WTC11 (cell line): ENCODE results near the gene MTCL1. TPM values are rescaled to one million over a fixed set of nuclear protein-coding genes. Genes with fewer than 3 reads are reported as not detected.

Source experiments
- ATAC-seq: fragments of 200-7000 bp; cut with Tn5 transposase; 2 replicates; pipeline ENCODE4 v1.10.0; 2021; ENCODE audit warnings: mild to moderate bottlenecking, moderate library complexity
- CTCF ChIA-PET: fragments of 300-600 bp; sonication (Branson Sonifier 250); formaldehyde crosslinking; loops from one replicate; lab custom pipeline; 2021; ENCODE audit warnings: antibody characterized with exemption; lab: Charles Lee
- POLR2A ChIA-PET: fragments of 350-600 bp; sonication (Branson Sonifier 250); formaldehyde crosslinking; loops from one replicate; lab custom pipeline; 2021; ENCODE audit warnings: antibody characterized with exemption; lab: Charles Lee
- DNase-seq: peaks from one replicate; pipeline ENCODE4 v3.0.0; 2021; ENCODE audit warnings: low spot score
- H3K27ac Mint-ChIP-seq: 2 replicates; pipeline ENCODE4 v1.8.0; 2021; ENCODE audit warnings: mixed read lengths
- H3K27me3 Mint-ChIP-seq: 2 replicates; pipeline ENCODE4 v1.8.0; 2021; ENCODE audit warnings: low read depth, mild to moderate bottlenecking, moderate library complexity, mixed read lengths
- H3K36me3 Mint-ChIP-seq: 2 replicates; pipeline ENCODE4 v1.8.0; 2021; ENCODE audit warnings: mixed read lengths
- H3K4me1 Mint-ChIP-seq: 2 replicates; pipeline ENCODE4 v1.8.0; 2022; ENCODE audit warnings: mixed read lengths
- H3K4me3 Mint-ChIP-seq: 2 replicates; pipeline ENCODE4 v1.8.0; 2021; ENCODE audit warnings: mild to moderate bottlenecking, moderate library complexity, mixed read lengths
- H3K9me3 Mint-ChIP-seq: 2 replicates; pipeline ENCODE4 v1.8.0; 2021; ENCODE audit warnings: mixed read lengths
- ATF1 ChIP-seq: sonication (generic); formaldehyde crosslinking; IDR thresholded peaks from 2 replicates; pipeline ENCODE4 v1.8.1; 2023; ENCODE audit warnings: mild to moderate bottlenecking, moderate library complexity, missing genetic modification reagents
- EMX1 ChIP-seq: fragments of 250-450 bp; sonication (Bioruptor Pico); IDR thresholded peaks from 2 replicates; pipeline ENCODE4 v1.8.0; 2021; ENCODE audit warnings: mild to moderate bottlenecking
- JUN ChIP-seq: sonication (generic); formaldehyde crosslinking; IDR thresholded peaks from 2 replicates; pipeline ENCODE4 v1.8.0; 2023; ENCODE audit warnings: mild to moderate bottlenecking, missing genetic modification reagents
- KAT7 ChIP-seq: sonication (generic); formaldehyde crosslinking; IDR thresholded peaks from 2 replicates; pipeline ENCODE4 v1.8.1; 2023; ENCODE audit warnings: missing genetic modification reagents, mild to moderate bottlenecking, borderline replicate concordance
- NFATC4 ChIP-seq: fragments of 250-450 bp; sonication (Bioruptor Pico); IDR thresholded peaks from 2 replicates; pipeline ENCODE4 v1.9.0; 2021; ENCODE audit warnings: mild to moderate bottlenecking
- NFE2L1 ChIP-seq: sonication (generic); formaldehyde crosslinking; IDR thresholded peaks from 2 replicates; pipeline ENCODE4 v1.8.1; 2023; ENCODE audit warnings: missing genetic modification reagents
- NR1H2 ChIP-seq: sonication (generic); formaldehyde crosslinking; IDR thresholded peaks from 2 replicates; pipeline ENCODE4 v1.9.0; 2021; ENCODE audit warnings: mild to moderate bottlenecking, moderate library complexity, missing genetic modification reagents
- SMAD4 ChIP-seq: sonication (generic); formaldehyde crosslinking; IDR thresholded peaks from 2 replicates; pipeline ENCODE4 v1.8.0; 2022; ENCODE audit warnings: mild to moderate bottlenecking, missing genetic modification reagents
- TCF7 ChIP-seq: sonication (generic); formaldehyde crosslinking; IDR thresholded peaks from 2 replicates; pipeline ENCODE4 v1.8.0; 2022; ENCODE audit warnings: mild to moderate bottlenecking, low read depth, missing genetic modification reagents, moderate library complexity
- TEAD1 ChIP-seq: sonication (generic); formaldehyde crosslinking; IDR thresholded peaks from 2 replicates; pipeline ENCODE4 v1.8.0; 2022; ENCODE audit warnings: mild to moderate bottlenecking, missing genetic modification reagents
- ZNF121 ChIP-seq: sonication (generic); formaldehyde crosslinking; IDR thresholded peaks from 2 replicates; pipeline ENCODE4 v1.8.0; 2023; ENCODE audit warnings: missing genetic modification reagents
- ZNF219 ChIP-seq: sonication (generic); formaldehyde crosslinking; IDR thresholded peaks from 2 replicates; pipeline ENCODE4 v1.8.0; 2023; ENCODE audit warnings: missing genetic modification reagents, mild to moderate bottlenecking, borderline replicate concordance
- ZNF263 ChIP-seq: sonication (generic); formaldehyde crosslinking; IDR thresholded peaks from 2 replicates; pipeline ENCODE4 v1.8.1; 2022; ENCODE audit warnings: low read depth, mild to moderate bottlenecking, moderate library complexity, missing genetic modification reagents
- ZNF317 ChIP-seq: sonication (generic); formaldehyde crosslinking; IDR thresholded peaks from 2 replicates; pipeline ENCODE4 v1.8.1; 2023; ENCODE audit warnings: low read depth, mild to moderate bottlenecking, moderate library complexity, missing genetic modification reagents, borderline replicate concordance
- total RNA-seq: library from RNA; stranded (reverse); gene quantifications from 3 replicates; pipeline ENCODE4 v1.2.3, GENCODE V29; 2021
- TF ChIP-seq, protein P1 (sequence below): sonication (generic); formaldehyde crosslinking; IDR thresholded peaks from 2 replicates; pipeline ENCODE4 v1.8.1; 2023; ENCODE audit warnings: mild to moderate bottlenecking, missing genetic modification reagents, moderate library complexity
- TF ChIP-seq, protein P2 (sequence below): sonication (generic); formaldehyde crosslinking; IDR thresholded peaks from 2 replicates; pipeline ENCODE4 v1.8.0; 2023; ENCODE audit warnings: missing genetic modification reagents
- TF ChIP-seq, protein P3 (sequence below): fragments of 250-450 bp; sonication (Bioruptor Pico); IDR thresholded peaks from 2 replicates; pipeline ENCODE4 v1.9.0; 2021; ENCODE audit warnings: mild to moderate bottlenecking, borderline replicate concordance
- TF ChIP-seq, protein P4 (sequence below): fragments of 250-450 bp; sonication (Bioruptor Pico); IDR thresholded peaks from 2 replicates; pipeline ENCODE4 v2.1.2; 2022; ENCODE audit warnings: mild to moderate bottlenecking, moderate library complexity
- TF ChIP-seq, protein P5 (sequence below): fragments of 200-600 bp; IDR thresholded peaks from 2 replicates; pipeline ENCODE4 v1.8.0; 2022; ENCODE audit warnings: antibody characterized with exemption

The MTCL1 gene
- total RNA-seq, 1 experiment from 2014 or later = 64.3 TPM

DNA sequence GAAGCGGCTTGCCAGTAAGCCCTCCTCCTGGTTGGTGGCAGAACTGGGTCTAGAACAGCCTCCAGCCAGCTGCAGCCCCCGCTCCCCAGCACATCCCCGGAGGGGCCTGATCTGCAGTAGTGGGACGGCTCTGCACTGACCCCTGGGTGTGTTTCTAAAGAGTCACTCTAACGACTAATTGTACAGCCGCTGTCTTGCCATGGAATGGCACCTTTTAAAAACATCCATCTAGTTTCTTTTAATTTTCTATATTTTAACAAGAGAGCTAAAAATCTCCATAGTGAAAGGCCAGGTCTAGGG, 82.0 kb downstream of the MTCL1 start:
- peaks cover 47% of the 10 kb centered on the region for H3K36me3 Mint-ChIP-seq
- DNase-seq = no peak
- POLR2A ChIA-PET = interaction anchor here (0.9 kb wide), 1 partner anchor 80 kb away, joined by 3 read pairs; no protein-coding TSS in a partner anchor
- no peak; the same call in 1 of the 2 replicates for ATAC-seq
- no peak overlapping the region for H3K4me3 Mint-ChIP-seq
- TF ChIP-seq, protein P1, sequence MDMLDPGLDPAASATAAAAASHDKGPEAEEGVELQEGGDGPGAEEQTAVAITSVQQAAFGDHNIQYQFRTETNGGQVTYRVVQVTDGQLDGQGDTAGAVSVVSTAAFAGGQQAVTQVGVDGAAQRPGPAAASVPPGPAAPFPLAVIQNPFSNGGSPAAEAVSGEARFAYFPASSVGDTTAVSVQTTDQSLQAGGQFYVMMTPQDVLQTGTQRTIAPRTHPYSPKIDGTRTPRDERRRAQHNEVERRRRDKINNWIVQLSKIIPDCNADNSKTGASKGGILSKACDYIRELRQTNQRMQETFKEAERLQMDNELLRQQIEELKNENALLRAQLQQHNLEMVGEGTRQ = no peak
- TF ChIP-seq, protein P2, sequence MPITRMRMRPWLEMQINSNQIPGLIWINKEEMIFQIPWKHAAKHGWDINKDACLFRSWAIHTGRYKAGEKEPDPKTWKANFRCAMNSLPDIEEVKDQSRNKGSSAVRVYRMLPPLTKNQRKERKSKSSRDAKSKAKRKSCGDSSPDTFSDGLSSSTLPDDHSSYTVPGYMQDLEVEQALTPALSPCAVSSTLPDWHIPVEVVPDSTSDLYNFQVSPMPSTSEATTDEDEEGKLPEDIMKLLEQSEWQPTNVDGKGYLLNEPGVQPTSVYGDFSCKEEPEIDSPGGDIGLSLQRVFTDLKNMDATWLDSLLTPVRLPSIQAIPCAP (CRISPR knock-in tag) = no peak
- TF ChIP-seq KAT7 = no peak
- TF ChIP-seq TEAD1 (CRISPR knock-in tag) = no peak
- no peak for TF ChIP-seq JUN (CRISPR knock-in tag)
- TF ChIP-seq ATF1 = no peak
- TF ChIP-seq, protein P3, sequence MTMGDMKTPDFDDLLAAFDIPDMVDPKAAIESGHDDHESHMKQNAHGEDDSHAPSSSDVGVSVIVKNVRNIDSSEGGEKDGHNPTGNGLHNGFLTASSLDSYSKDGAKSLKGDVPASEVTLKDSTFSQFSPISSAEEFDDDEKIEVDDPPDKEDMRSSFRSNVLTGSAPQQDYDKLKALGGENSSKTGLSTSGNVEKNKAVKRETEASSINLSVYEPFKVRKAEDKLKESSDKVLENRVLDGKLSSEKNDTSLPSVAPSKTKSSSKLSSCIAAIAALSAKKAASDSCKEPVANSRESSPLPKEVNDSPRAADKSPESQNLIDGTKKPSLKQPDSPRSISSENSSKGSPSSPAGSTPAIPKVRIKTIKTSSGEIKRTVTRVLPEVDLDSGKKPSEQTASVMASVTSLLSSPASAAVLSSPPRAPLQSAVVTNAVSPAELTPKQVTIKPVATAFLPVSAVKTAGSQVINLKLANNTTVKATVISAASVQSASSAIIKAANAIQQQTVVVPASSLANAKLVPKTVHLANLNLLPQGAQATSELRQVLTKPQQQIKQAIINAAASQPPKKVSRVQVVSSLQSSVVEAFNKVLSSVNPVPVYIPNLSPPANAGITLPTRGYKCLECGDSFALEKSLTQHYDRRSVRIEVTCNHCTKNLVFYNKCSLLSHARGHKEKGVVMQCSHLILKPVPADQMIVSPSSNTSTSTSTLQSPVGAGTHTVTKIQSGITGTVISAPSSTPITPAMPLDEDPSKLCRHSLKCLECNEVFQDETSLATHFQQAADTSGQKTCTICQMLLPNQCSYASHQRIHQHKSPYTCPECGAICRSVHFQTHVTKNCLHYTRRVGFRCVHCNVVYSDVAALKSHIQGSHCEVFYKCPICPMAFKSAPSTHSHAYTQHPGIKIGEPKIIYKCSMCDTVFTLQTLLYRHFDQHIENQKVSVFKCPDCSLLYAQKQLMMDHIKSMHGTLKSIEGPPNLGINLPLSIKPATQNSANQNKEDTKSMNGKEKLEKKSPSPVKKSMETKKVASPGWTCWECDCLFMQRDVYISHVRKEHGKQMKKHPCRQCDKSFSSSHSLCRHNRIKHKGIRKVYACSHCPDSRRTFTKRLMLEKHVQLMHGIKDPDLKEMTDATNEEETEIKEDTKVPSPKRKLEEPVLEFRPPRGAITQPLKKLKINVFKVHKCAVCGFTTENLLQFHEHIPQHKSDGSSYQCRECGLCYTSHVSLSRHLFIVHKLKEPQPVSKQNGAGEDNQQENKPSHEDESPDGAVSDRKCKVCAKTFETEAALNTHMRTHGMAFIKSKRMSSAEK (CRISPR knock-in tag) = no peak
- no peak for TF ChIP-seq NFATC4
- no peak for TF ChIP-seq NR1H2
- no peak for TF ChIP-seq ZNF263
- no peak for TF ChIP-seq SMAD4 (CRISPR knock-in tag)
- no peak for TF ChIP-seq ZNF317
- no peak for TF ChIP-seq TCF7 (CRISPR knock-in tag)
- no peaks in the 10 kb centered on the region for H3K27me3 Mint-ChIP-seq
- 0 out of 2 replicates have a peak overlapping the region, but pooled peaks have one; percentile 25 for H3K27ac Mint-ChIP-seq
- peaks cover 36% of the 10 kb centered on the region for H3K4me1 Mint-ChIP-seq
- CTCF ChIA-PET = interaction anchor here (0.7 to 1.7 kb wide), 4 partner anchors 10 to 414 kb away, joined by 3 to 6 read pairs (median 3); no protein-coding TSS in a partner anchor
- no peaks in the 10 kb centered on the region for H3K9me3 Mint-ChIP-seq

DNA sequence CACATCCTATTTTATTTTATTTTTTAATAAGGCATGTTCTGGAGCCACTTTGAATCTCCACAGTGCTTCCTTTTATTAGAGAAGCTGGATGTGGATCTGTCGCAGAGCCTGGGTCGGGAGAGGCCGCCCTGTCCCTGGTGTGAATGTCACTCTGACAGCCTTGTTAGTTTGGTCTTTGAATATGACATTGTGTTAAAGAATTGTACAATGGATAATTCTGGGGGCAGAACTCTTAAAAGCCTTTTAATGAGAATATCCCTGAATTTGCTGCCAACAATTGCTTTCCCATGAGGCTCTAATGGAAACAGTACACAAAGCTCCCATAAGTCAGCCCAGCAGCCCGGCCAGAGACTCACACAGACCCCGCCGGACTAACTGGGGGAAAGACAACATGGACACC, 82.4 kb downstream of the MTCL1 start:
- H3K9me3 Mint-ChIP-seq = no peaks in the 10 kb centered on the region
- H3K36me3 Mint-ChIP-seq = peaks cover 47% of the 10 kb centered on the region
- ATAC-seq = no peak
- no peak for TF ChIP-seq ZNF219 (CRISPR knock-in tag)
- TF ChIP-seq, protein P3 (CRISPR knock-in tag) = no peak
- TF ChIP-seq, protein P4, sequence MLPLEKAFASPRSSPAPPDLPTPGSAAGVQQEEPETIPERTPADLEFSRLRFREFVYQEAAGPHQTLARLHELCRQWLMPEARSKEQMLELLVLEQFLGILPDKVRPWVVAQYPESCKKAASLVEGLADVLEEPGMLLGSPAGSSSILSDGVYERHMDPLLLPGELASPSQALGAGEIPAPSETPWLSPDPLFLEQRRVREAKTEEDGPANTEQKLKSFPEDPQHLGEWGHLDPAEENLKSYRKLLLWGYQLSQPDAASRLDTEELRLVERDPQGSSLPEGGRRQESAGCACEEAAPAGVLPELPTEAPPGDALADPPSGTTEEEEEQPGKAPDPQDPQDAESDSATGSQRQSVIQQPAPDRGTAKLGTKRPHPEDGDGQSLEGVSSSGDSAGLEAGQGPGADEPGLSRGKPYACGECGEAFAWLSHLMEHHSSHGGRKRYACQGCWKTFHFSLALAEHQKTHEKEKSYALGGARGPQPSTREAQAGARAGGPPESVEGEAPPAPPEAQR = no peak
- TF ChIP-seq EMX1 = no peak
- TF ChIP-seq KAT7 = no peak
- no peak for TF ChIP-seq ZNF121 (CRISPR knock-in tag)
- no peak for TF ChIP-seq NFE2L1 (CRISPR knock-in tag)
- no peak for TF ChIP-seq ATF1
- TF ChIP-seq JUN (CRISPR knock-in tag) = no peak
- TF ChIP-seq, protein P5, sequence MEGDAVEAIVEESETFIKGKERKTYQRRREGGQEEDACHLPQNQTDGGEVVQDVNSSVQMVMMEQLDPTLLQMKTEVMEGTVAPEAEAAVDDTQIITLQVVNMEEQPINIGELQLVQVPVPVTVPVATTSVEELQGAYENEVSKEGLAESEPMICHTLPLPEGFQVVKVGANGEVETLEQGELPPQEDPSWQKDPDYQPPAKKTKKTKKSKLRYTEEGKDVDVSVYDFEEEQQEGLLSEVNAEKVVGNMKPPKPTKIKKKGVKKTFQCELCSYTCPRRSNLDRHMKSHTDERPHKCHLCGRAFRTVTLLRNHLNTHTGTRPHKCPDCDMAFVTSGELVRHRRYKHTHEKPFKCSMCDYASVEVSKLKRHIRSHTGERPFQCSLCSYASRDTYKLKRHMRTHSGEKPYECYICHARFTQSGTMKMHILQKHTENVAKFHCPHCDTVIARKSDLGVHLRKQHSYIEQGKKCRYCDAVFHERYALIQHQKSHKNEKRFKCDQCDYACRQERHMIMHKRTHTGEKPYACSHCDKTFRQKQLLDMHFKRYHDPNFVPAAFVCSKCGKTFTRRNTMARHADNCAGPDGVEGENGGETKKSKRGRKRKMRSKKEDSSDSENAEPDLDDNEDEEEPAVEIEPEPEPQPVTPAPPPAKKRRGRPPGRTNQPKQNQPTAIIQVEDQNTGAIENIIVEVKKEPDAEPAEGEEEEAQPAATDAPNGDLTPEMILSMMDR = no peak
- no peak for TF ChIP-seq NR1H2
- no peak overlapping the region for H3K4me3 Mint-ChIP-seq
- H3K27me3 Mint-ChIP-seq = no peaks in the 10 kb centered on the region
- peaks cover 41% of the 10 kb centered on the region for H3K4me1 Mint-ChIP-seq
- ChIA-PET CTCF (interaction anchor here (0.8 kb wide), 1 partner anchor 91 kb away, joined by 3 read pairs; no protein-coding TSS in a partner anchor), POLR2A (no interaction called here)
- no peak overlapping the region for H3K27ac Mint-ChIP-seq
- no peak for DNase-seq
